Naive thymus-derived CD4-positive, alpha-beta T cell (primary cell): ENCODE results near the gene USP5. TPM values are rescaled to one million over a fixed set of nuclear protein-coding genes. Genes with fewer than 3 reads are reported as not detected.
A peak's percentile ranks its signal among the peaks of the same experiment; 100 is the strongest.

Experiments
- ATAC-seq: fragments of 150-1000 bp; cut with Tn5 transposase; 2 replicates; pipeline ENCODE4 v1.10.0; 2021; ENCODE audit warnings: mild to moderate bottlenecking, moderate library complexity
- CTCF ChIA-PET: fragments of 350-600 bp; sonication (Branson Sonifier 250); formaldehyde crosslinking; loops from one replicate; lab custom pipeline; 2021; ENCODE audit warnings: antibody characterized with exemption; lab: Charles Lee
- POLR2A ChIA-PET: fragments of 350-600 bp; sonication (Branson Sonifier 250); formaldehyde crosslinking; loops from one replicate; lab custom pipeline; 2021; ENCODE audit warnings: antibody characterized with exemption, inconsistent platforms; lab: Charles Lee
- DNase-seq, 9 donors: peaks; one replicate each; pipeline versions ENCODE4 v3.0.0 to v3.0.0-alpha.2; 2020 to 2022; ENCODE audit warnings: mixed read lengths in 1 of 9
- H3K27ac ChIP-seq: one replicate; pipeline ENCODE4 v1.7.0; 2013; ENCODE audit warnings: mild to moderate bottlenecking, low read depth, low read length, moderate library complexity
- H3K27me3 ChIP-seq, 2 donors: one replicate each; pipeline ENCODE4 v1.7.0; 2013; ENCODE audit warnings: low read length in 2 of 2, mild to moderate bottlenecking in 2 of 2, moderate library complexity in 2 of 2; ENCODE audit not compliant: control insufficient read depth in 2 of 2, insufficient read depth in 2 of 2
- H3K36me3 ChIP-seq, 3 experiments: 1 replicate in 2 of 3; 2 replicates in 1 of 3; pipeline ENCODE4 v1.7.0; 2013; ENCODE audit warnings: low read length in 3 of 3, mild to moderate bottlenecking in 3 of 3, moderate library complexity in 1 of 3; ENCODE audit not compliant: insufficient read depth in 3 of 3, control insufficient read depth in 2 of 3
- H3K4me1 ChIP-seq, 2 donors: one replicate each; pipeline ENCODE4 v1.7.0; 2013; ENCODE audit warnings: low read length in 2 of 2, mild to moderate bottlenecking in 2 of 2, moderate library complexity in 1 of 2; ENCODE audit not compliant: control insufficient read depth in 2 of 2, insufficient read depth in 2 of 2
- H3K4me3 ChIP-seq: 2 replicates; pipeline ENCODE4 v1.7.0; 2013; ENCODE audit warnings: mild to moderate bottlenecking, low read length
- H3K9me3 ChIP-seq, 3 experiments: 1 replicate in 2 of 3; 2 replicates in 1 of 3; pipeline ENCODE4 v1.7.0; 2013; ENCODE audit warnings: low read length in 3 of 3; ENCODE audit not compliant: control insufficient read depth in 2 of 3
- H3K27ac Mint-ChIP-seq, 9 donors: one replicate each; pipeline ENCODE4 v1.8.0; 2020 to 2022; ENCODE audit warnings: mixed read lengths in 9 of 9, mild to moderate bottlenecking in 8 of 9, moderate library complexity in 5 of 9, inconsistent platforms in 2 of 9
- H3K27me3 Mint-ChIP-seq, 5 donors: one replicate each; pipeline ENCODE4 v1.8.0; 2021 to 2022; ENCODE audit warnings: mixed read lengths in 5 of 5, mild to moderate bottlenecking in 1 of 5
- H3K36me3 Mint-ChIP-seq, 5 donors: one replicate each; pipeline ENCODE4 v1.8.0; 2020 to 2022; ENCODE audit warnings: mixed read lengths in 5 of 5, mild to moderate bottlenecking in 3 of 5, inconsistent platforms in 1 of 5
- H3K4me1 Mint-ChIP-seq, 7 donors: one replicate each; pipeline ENCODE4 v1.8.0; 2020 to 2022; ENCODE audit warnings: mixed read lengths in 7 of 7, mild to moderate bottlenecking in 3 of 7, inconsistent platforms in 1 of 7
- H3K4me3 Mint-ChIP-seq, 10 donors: one replicate each; pipeline ENCODE4 v1.8.0; 2020 to 2022; ENCODE audit warnings: mild to moderate bottlenecking in 10 of 10, mixed read lengths in 10 of 10, moderate library complexity in 6 of 10, inconsistent platforms in 2 of 10
- H3K9me3 Mint-ChIP-seq, 11 donors: one replicate each; pipeline ENCODE4 v1.8.0; 2020 to 2022; ENCODE audit warnings: mixed read lengths in 11 of 11, mild to moderate bottlenecking in 4 of 11, inconsistent platforms in 1 of 11, moderate library complexity in 1 of 11
- intact Hi-C, 2 donors: fragments of 100-400 bp; cut with micrococcal nuclease; formaldehyde crosslinking; loops; one replicate each; pipeline ENCODE4 v1.15.1; 2023
- polyA plus RNA-seq, 2 donors: library from polyadenylated mRNA; unstranded; fragments of 300-500 nt; fragmentation: Illumina TruSeq; gene quantifications; one replicate each; pipeline ENCODE4 v1.2.3, GENCODE V29; 2021
- total RNA-seq, 6 experiments: library from RNA in 5 of 6; stranded (reverse) in 5 of 6; gene quantifications; 1 replicate in 5 of 6; 2 replicates in 1 of 6; pipeline ENCODE4 v1.2.3 and lab custom pipeline; 2021 to 2026

Gene USP5
- total and polyA plus RNA-seq, 7 experiments from 2014 or later, result 51.9 to 134 (median 71.1) TPM

DNA sequence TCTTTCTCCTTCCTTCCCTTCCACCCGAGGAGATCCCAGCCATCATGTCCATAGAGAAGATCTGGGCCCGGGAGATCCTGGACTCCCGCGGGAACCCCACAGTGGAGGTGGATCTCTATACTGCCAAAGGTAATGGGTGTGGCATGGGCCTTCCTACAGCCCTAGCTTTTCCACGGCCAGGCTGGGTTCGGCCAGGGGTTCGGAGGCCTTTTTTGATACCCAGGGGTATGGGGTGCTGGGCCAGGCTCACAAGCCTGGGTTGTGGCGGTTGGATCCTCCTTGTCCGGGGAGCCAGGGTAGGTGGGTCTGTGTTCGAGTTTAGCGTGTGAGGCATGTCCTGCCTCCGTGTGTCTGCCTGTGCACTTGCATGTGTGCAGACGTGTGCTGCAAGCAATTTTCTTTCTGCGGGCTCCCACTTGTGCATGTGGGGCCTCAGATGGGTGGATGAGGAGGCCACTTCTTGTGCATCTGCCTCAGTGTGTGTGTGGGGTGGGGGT is 63.9 kb downstream of the USP5 start:
- peaks cover 0 to 60% (median 36%) of the 10 kb centered on the region in 7 donors for H3K4me1 Mint-ChIP-seq
- ChIA-PET POLR2A (interaction anchor here (0.7 to 5.7 kb wide), 8 partner anchors 9 to 53 kb away, joined by 3 to 50 read pairs (median 16); partner anchors contain the start of genes ATN1, C12orf57, RNU7-1 and SPSB2), CTCF (interaction anchor here (3.1 kb wide), 1 partner anchor 9 kb away, joined by 14 read pairs; no protein-coding TSS in a partner anchor)
- DNase-seq, result no peak
- intact Hi-C loops, result loop anchor here (2.0 kb wide), 2 partner anchors 43 to 103 kb away; partner anchors contain the start of genes LPCAT3 (in 1 of the 2) and SPSB2 (in 1 of the 2)
- H3K36me3 Mint-ChIP-seq, result peaks cover 0 to 33% (median 9%) of the 10 kb centered on the region in 5 donors
- H3K27ac ChIP-seq, result peak overlapping the region; percentile 86
- peaks cover 0 to 4% (median 0%) of the 10 kb centered on the region in 5 donors for H3K27me3 Mint-ChIP-seq
- peak overlapping the region; percentile 43 to 100 (median 90) for H3K4me3 Mint-ChIP-seq
- peaks cover 5 to 42% (median 11%) of the 10 kb centered on the region in 3 experiments for H3K36me3 ChIP-seq
- no peaks in the 10 kb centered on the region for H3K9me3 Mint-ChIP-seq
- H3K27me3 ChIP-seq, result no peaks in the 10 kb centered on the region
- peak overlapping the region in 7 of 9 donors; percentile 60 to 96 (median 86) for H3K27ac Mint-ChIP-seq
- H3K9me3 ChIP-seq, result no peaks in the 10 kb centered on the region
- peaks cover 11 to 14% of the 10 kb centered on the region in 2 donors for H3K4me1 ChIP-seq
- no peak overlapping the region for H3K4me3 ChIP-seq
- ATAC-seq, result no peak

Other genes with a start within 250 kb of the USP5 start
- 100 to 1,000 TPM; 246 to 387 (median 267) TPM for gene CHD4, start 244.8 kb upstream of the USP5 start, total RNA-seq
- gene CHD4, start 244.8 kb upstream of the USP5 start, polyA plus RNA-seq, result 10 to 100 TPM; 41.8 to 91.4 TPM
- gene LPAR5, start 216.2 kb upstream of the USP5 start, total RNA-seq, result 1 to 10 TPM; 3.3 to 8.3 (median 6.4) TPM
- gene LPAR5, start 216.2 kb upstream of the USP5 start, polyA plus RNA-seq, result 1 to 10 TPM; 6.6 to 6.9 TPM
- 10 to 100 TPM in 2 of 5 experiments, 1 to 10 TPM in 3; 2.3 to 23.0 (median 6.6) TPM for gene ACRBP, start 204.7 kb upstream of the USP5 start, total RNA-seq
- gene ACRBP, start 204.7 kb upstream of the USP5 start, polyA plus RNA-seq, result 1 to 10 TPM in 1 of 2 donors, under 1 TPM in 1; 0.27 to 1.1 TPM
- gene ING4, start 189.0 kb upstream of the USP5 start, total RNA-seq, result 100 to 1,000 TPM in 1 of 5 experiments, 10 to 100 TPM in 4; 33.1 to 101 (median 39.6) TPM
- 100 to 1,000 TPM; 103 to 106 TPM for gene ING4, start 189.0 kb upstream of the USP5 start, polyA plus RNA-seq
- gene ZNF384, start 162.8 kb upstream of the USP5 start, total RNA-seq, result 10 to 100 TPM; 62.8 to 98.2 (median 85.4) TPM
- 10 to 100 TPM; 23.8 to 36.8 TPM for gene ZNF384, start 162.8 kb upstream of the USP5 start, polyA plus RNA-seq
- gene PIANP, start 151.3 kb upstream of the USP5 start, total RNA-seq, result 1 to 10 TPM in 3 of 5 experiments, under 1 TPM in 1, not detected in 1; 0.64 to 1.7 (median 1.2) TPM
- under 1 TPM; 0.22 to 0.53 TPM for gene PIANP, start 151.3 kb upstream of the USP5 start, polyA plus RNA-seq
- gene COPS7A, start 128.1 kb upstream of the USP5 start, total RNA-seq, result 10 to 100 TPM; 21.9 to 38.7 (median 30.1) TPM
- gene COPS7A, start 128.1 kb upstream of the USP5 start, polyA plus RNA-seq, result 10 to 100 TPM; 43.0 to 48.0 TPM
- gene MLF2, start 99.0 kb upstream of the USP5 start, total RNA-seq, result 100 to 1,000 TPM in 3 of 5 experiments, 10 to 100 TPM in 2; 84.6 to 141 (median 117) TPM
- gene MLF2, start 99.0 kb upstream of the USP5 start, polyA plus RNA-seq, result 100 to 1,000 TPM; 122 to 134 TPM
- gene PTMS, start 85.8 kb upstream of the USP5 start, total RNA-seq, result 100 to 1,000 TPM in 1 of 5 experiments, 10 to 100 TPM in 1, 1 to 10 TPM in 3; 1.4 to 125 (median 3.5) TPM
- gene PTMS, start 85.8 kb upstream of the USP5 start, polyA plus RNA-seq, result not detected
- 10 to 100 TPM in 1 of 5 experiments, 1 to 10 TPM in 2, under 1 TPM in 2; 0.64 to 46.5 (median 1.7) TPM for gene LAG3, start 79.6 kb upstream of the USP5 start, total RNA-seq
- gene LAG3, start 79.6 kb upstream of the USP5 start, polyA plus RNA-seq, result under 1 TPM; 0.26 to 0.69 TPM
- 100 to 1,000 TPM; 164 to 267 (median 246) TPM for gene CD4, start 62.6 kb upstream of the USP5 start, total RNA-seq
- 100 to 1,000 TPM; 364 to 576 TPM for gene CD4, start 62.6 kb upstream of the USP5 start, polyA plus RNA-seq
- 10 to 100 TPM in 1 of 5 experiments, 1 to 10 TPM in 1, under 1 TPM in 3; 0.30 to 10.5 (median 0.38) TPM for gene GPR162, start 30.3 kb upstream of the USP5 start, total RNA-seq
- gene GPR162, start 30.3 kb upstream of the USP5 start, polyA plus RNA-seq, result not detected
- 10 to 100 TPM in 3 of 5 experiments, 1 to 10 TPM in 2; 1.9 to 18.2 (median 10.3) TPM for gene P3H3, start 23.7 kb upstream of the USP5 start, total RNA-seq
- 1 to 10 TPM; 1.5 to 1.9 TPM for gene P3H3, start 23.7 kb upstream of the USP5 start, polyA plus RNA-seq
- 10 to 100 TPM in 2 of 5 experiments, 1 to 10 TPM in 2, under 1 TPM in 1; 0.63 to 11.8 (median 3.2) TPM for gene GNB3, start 11.2 kb upstream of the USP5 start, total RNA-seq
- under 1 TPM in 1 of 2 donors, not detected in 1; 0.23 TPM for gene GNB3, start 11.2 kb upstream of the USP5 start, polyA plus RNA-seq
- 10 to 100 TPM in 1 of 5 experiments, 1 to 10 TPM in 3, under 1 TPM in 1; 0.64 to 55.6 (median 1.8) TPM for gene CDCA3, start 864 bp upstream of the USP5 start, total RNA-seq
- gene CDCA3, start 864 bp upstream of the USP5 start, polyA plus RNA-seq, result under 1 TPM in 1 of 2 donors, not detected in 1; 0.94 TPM
- 1,000 to 10,000 TPM in 1 of 5 experiments, 100 to 1,000 TPM in 3, 10 to 100 TPM in 1; 89.7 to 1,293 (median 134) TPM for gene TPI1, start 15.4 kb downstream of the USP5 start, total RNA-seq
- gene TPI1, start 15.4 kb downstream of the USP5 start, polyA plus RNA-seq, result 100 to 1,000 TPM; 330 to 435 TPM
- gene SPSB2, start 21.2 kb downstream of the USP5 start, total RNA-seq, result 10 to 100 TPM in 3 of 5 experiments, 1 to 10 TPM in 2; 5.1 to 20.2 (median 11.2) TPM
- gene SPSB2, start 21.2 kb downstream of the USP5 start, polyA plus RNA-seq, result 10 to 100 TPM; 10.8 to 14.5 TPM
- 10 to 100 TPM in 1 of 5 experiments, 1 to 10 TPM in 4; 6.6 to 12.1 (median 7.3) TPM for gene LRRC23, start 52.7 kb downstream of the USP5 start, total RNA-seq
- gene LRRC23, start 52.7 kb downstream of the USP5 start, polyA plus RNA-seq, result 1 to 10 TPM; 4.5 to 5.4 TPM
- gene ENO2, start 62.4 kb downstream of the USP5 start, total RNA-seq, result 100 to 1,000 TPM in 3 of 5 experiments, 10 to 100 TPM in 2; 65.3 to 193 (median 178) TPM
- 10 to 100 TPM; 22.5 to 31.0 TPM for gene ENO2, start 62.4 kb downstream of the USP5 start, polyA plus RNA-seq
- gene ATN1, start 75.8 kb downstream of the USP5 start, total RNA-seq, result 10 to 100 TPM; 29.5 to 42.2 (median 34.4) TPM
- gene ATN1, start 75.8 kb downstream of the USP5 start, polyA plus RNA-seq, result 1 to 10 TPM in 1 of 2 donors, under 1 TPM in 1; 0.95 to 2.0 TPM
- gene RNU7-1, start 91.7 kb downstream of the USP5 start, total RNA-seq, result not detected
- not detected for gene RNU7-1, start 91.7 kb downstream of the USP5 start, polyA plus RNA-seq
- 100 to 1,000 TPM; 148 to 592 (median 362) TPM for gene C12orf57, start 91.9 kb downstream of the USP5 start, total RNA-seq
- gene C12orf57, start 91.9 kb downstream of the USP5 start, polyA plus RNA-seq, result 100 to 1,000 TPM; 394 to 401 TPM
- 100 to 1,000 TPM; 141 to 390 (median 242) TPM for gene PTPN6, start 99.2 kb downstream of the USP5 start, total RNA-seq
- 100 to 1,000 TPM; 210 to 387 TPM for gene PTPN6, start 99.2 kb downstream of the USP5 start, polyA plus RNA-seq
- gene PHB2, start 118.5 kb downstream of the USP5 start, total RNA-seq, result 100 to 1,000 TPM; 132 to 209 (median 146) TPM
- gene PHB2, start 118.5 kb downstream of the USP5 start, polyA plus RNA-seq, result 100 to 1,000 TPM; 113 to 121 TPM
- gene EMG1, start 118.8 kb downstream of the USP5 start, total RNA-seq, result 10 to 100 TPM; 25.7 to 69.5 (median 63.2) TPM
- gene EMG1, start 118.8 kb downstream of the USP5 start, polyA plus RNA-seq, result 10 to 100 TPM; 64.1 to 72.5 TPM
- 10 to 100 TPM; 16.7 to 37.9 (median 27.1) TPM for gene LPCAT3, start 166.3 kb downstream of the USP5 start, total RNA-seq
- gene LPCAT3, start 166.3 kb downstream of the USP5 start, polyA plus RNA-seq, result 10 to 100 TPM; 20.5 to 28.4 TPM
- gene C1S, start 208.6 kb downstream of the USP5 start, total RNA-seq, result 1 to 10 TPM; 2.0 to 3.9 (median 3.0) TPM
- gene C1S, start 208.6 kb downstream of the USP5 start, polyA plus RNA-seq, result not detected
- gene C1R, start 240.3 kb downstream of the USP5 start, total RNA-seq, result 1 to 10 TPM; 1.6 to 7.2 (median 4.8) TPM
- gene C1R, start 240.3 kb downstream of the USP5 start, polyA plus RNA-seq, result 1 to 10 TPM; 1.0 to 2.9 TPM